HepG2 (cell line): ENCODE data around the gene AS3MT. TPM values are rescaled to one million over a fixed set of nuclear protein-coding genes. Genes with fewer than 3 reads are reported as not detected.
A peak's percentile ranks its signal among the peaks of the same experiment; 100 is the strongest.

ENCODE experiments used
- ADNP ChIP-seq: sonication (generic); formaldehyde crosslinking; IDR thresholded peaks from 2 replicates; pipeline ENCODE4 v1.4.0; 2020; ENCODE audit warnings: missing genetic modification reagents
- FIP1L1 ChIP-seq: fragments of 200-400 bp; formaldehyde crosslinking; IDR thresholded peaks from 2 replicates; pipeline ENCODE4 v1.6.1; 2018; ENCODE audit warnings: low read depth, mild to moderate bottlenecking, low read length, moderate library complexity, borderline replicate concordance; ENCODE audit not compliant: insufficient read depth
- FOXA3 ChIP-seq: IDR thresholded peaks from 2 replicates; pipeline ENCODE4 v1.6.1; 2016; ENCODE audit warnings: missing genetic modification reagents, missing compliant biosample characterization
- FOXJ3 ChIP-seq: sonication (generic); formaldehyde crosslinking; IDR thresholded peaks from 2 replicates; pipeline ENCODE4 v1.4.0; 2020; ENCODE audit warnings: missing genetic modification reagents, mild to moderate bottlenecking, borderline replicate concordance
- NAIF1 ChIP-seq: sonication (generic); formaldehyde crosslinking; IDR thresholded peaks from 2 replicates; pipeline ENCODE4 v1.5.0; 2020; ENCODE audit warnings: mild to moderate bottlenecking, missing genetic modification reagents, borderline replicate concordance
- PHF8 ChIP-seq: sonication (generic); formaldehyde crosslinking; IDR thresholded peaks from 2 replicates; pipeline ENCODE4 v1.5.0; 2020; ENCODE audit warnings: missing genetic modification reagents
- RCOR2 ChIP-seq: IDR thresholded peaks from 2 replicates; pipeline ENCODE4 v1.6.1; 2016; ENCODE audit warnings: missing biosample characterization, missing genetic modification reagents
- SAP130 ChIP-seq: IDR thresholded peaks from 2 replicates; pipeline ENCODE4 v1.6.1; 2016; ENCODE audit warnings: low read depth
- SIX1 ChIP-seq: sonication (generic); formaldehyde crosslinking; IDR thresholded peaks from 2 replicates; pipeline ENCODE4 v1.4.0; 2020; ENCODE audit warnings: missing genetic modification reagents, borderline replicate concordance
- WIZ ChIP-seq: sonication (generic); formaldehyde crosslinking; IDR thresholded peaks from 2 replicates; pipeline ENCODE4 v1.5.1; 2020; ENCODE audit warnings: mild to moderate bottlenecking, missing genetic modification reagents
- ZNF556 ChIP-seq: sonication (generic); formaldehyde crosslinking; IDR thresholded peaks from 2 replicates; pipeline ENCODE4 v1.4.0; 2020; ENCODE audit warnings: mild to moderate bottlenecking, missing genetic modification reagents, borderline replicate concordance
- polyA plus RNA-seq, 8 experiments: library from polyadenylated mRNA; depleted of rRNA in 3 of 8; stranded (reverse) in 7 of 8; unstranded in 1 of 8; fragments of >200 nt; fragmentation: Illumina TruSeq in 4 of 8; extraction: Trizol in 4 of 8; gene quantifications; 2 replicates each; pipeline versions ENCODE4 v1.2.1 to v1.2.3, GENCODE V29; 2011 to 2016; ENCODE audit warnings: low read depth in 4 of 8, missing spikeins in 1 of 8, mixed read lengths in 1 of 8; ENCODE audit not compliant: insufficient read depth in 1 of 8
- total RNA-seq, 5 experiments: library from RNA; depleted of rRNA; stranded (reverse); fragments of >200 nt; fragmentation: Illumina TruSeq; extraction: Trizol; gene quantifications; 2 replicates each; pipeline ENCODE4 v1.2.3, GENCODE V29; 2016; ENCODE audit warnings: low read depth in 1 of 5
- TF ChIP-seq, protein P1 (sequence below): sonication (generic); formaldehyde crosslinking; IDR thresholded peaks from 2 replicates; pipeline ENCODE4 v1.4.0; 2020; ENCODE audit warnings: mild to moderate bottlenecking, missing genetic modification reagents
- TF ChIP-seq, protein P2 (sequence below): sonication (generic); formaldehyde crosslinking; IDR thresholded peaks from 2 replicates; pipeline ENCODE4 v1.8.0; 2022; ENCODE audit warnings: mild to moderate bottlenecking, missing genetic modification reagents; ENCODE audit not compliant: insufficient replicate concordance
- TF ChIP-seq, protein P3 (sequence below): IDR thresholded peaks from 2 replicates; pipeline ENCODE4 v1.6.1; 2012; ENCODE audit warnings: low read length, improper control_type of control experiment
- TF ChIP-seq, protein P4 (sequence below): sonication (generic); formaldehyde crosslinking; IDR thresholded peaks from 2 replicates; pipeline ENCODE4 v1.9.0; 2022; ENCODE audit warnings: missing genetic modification reagents, mild to moderate bottlenecking, borderline replicate concordance
- TF ChIP-seq, protein P5 (sequence below): sonication (generic); formaldehyde crosslinking; IDR thresholded peaks from 2 replicates; pipeline ENCODE4 v1.8.0; 2022; ENCODE audit warnings: mild to moderate bottlenecking, missing genetic modification reagents, moderate library complexity

The AS3MT gene
- total and polyA plus RNA-seq, 2 of the 13 experiments (the other 11 are each of a cell fraction or from before 2014, with no cell fraction given) = 8.7 to 17.4 TPM

DNA sequence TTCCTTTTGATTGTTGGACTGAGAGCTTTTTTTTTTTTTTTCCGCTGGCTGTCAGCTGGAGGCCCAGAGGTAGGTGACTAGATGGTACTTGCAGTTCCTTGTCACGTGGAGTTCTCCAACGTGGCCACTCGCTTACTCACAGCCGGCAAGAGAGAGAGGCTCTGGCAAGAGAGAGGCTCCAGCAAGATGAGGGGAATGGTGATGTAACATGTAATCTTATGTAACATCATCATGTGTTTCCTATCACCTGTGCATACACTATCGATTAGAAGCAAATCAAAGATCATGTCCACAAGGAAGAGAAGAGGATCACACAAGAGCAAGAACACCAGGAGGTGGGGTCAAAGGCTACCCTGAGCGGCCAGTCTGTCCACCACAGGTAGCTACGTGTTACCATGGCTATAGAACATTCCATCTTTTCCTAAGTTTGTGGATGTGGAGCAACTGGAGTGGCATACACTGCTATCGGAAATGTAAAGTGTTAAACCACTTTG is 19.2 kb upstream of the AS3MT start (continued):
- no peak for TF ChIP-seq SIX1
- TF ChIP-seq, protein P1, sequence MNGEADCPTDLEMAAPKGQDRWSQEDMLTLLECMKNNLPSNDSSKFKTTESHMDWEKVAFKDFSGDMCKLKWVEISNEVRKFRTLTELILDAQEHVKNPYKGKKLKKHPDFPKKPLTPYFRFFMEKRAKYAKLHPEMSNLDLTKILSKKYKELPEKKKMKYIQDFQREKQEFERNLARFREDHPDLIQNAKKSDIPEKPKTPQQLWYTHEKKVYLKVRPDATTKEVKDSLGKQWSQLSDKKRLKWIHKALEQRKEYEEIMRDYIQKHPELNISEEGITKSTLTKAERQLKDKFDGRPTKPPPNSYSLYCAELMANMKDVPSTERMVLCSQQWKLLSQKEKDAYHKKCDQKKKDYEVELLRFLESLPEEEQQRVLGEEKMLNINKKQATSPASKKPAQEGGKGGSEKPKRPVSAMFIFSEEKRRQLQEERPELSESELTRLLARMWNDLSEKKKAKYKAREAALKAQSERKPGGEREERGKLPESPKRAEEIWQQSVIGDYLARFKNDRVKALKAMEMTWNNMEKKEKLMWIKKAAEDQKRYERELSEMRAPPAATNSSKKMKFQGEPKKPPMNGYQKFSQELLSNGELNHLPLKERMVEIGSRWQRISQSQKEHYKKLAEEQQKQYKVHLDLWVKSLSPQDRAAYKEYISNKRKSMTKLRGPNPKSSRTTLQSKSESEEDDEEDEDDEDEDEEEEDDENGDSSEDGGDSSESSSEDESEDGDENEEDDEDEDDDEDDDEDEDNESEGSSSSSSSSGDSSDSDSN (CRISPR knock-in tag) = 0 out of 2 replicates have a peak, but pooled peaks have one; percentile 25
- TF ChIP-seq, protein P2, sequence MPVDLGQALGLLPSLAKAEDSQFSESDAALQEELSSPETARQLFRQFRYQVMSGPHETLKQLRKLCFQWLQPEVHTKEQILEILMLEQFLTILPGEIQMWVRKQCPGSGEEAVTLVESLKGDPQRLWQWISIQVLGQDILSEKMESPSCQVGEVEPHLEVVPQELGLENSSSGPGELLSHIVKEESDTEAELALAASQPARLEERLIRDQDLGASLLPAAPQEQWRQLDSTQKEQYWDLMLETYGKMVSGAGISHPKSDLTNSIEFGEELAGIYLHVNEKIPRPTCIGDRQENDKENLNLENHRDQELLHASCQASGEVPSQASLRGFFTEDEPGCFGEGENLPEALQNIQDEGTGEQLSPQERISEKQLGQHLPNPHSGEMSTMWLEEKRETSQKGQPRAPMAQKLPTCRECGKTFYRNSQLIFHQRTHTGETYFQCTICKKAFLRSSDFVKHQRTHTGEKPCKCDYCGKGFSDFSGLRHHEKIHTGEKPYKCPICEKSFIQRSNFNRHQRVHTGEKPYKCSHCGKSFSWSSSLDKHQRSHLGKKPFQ (CRISPR knock-in tag) = no peak
- TF ChIP-seq WIZ (CRISPR knock-in tag) = no peak; the same call in 1 of the 2 replicates
- TF ChIP-seq RCOR2 (CRISPR knock-in tag) = peak; percentile 75
- peak; percentile 96 for TF ChIP-seq SAP130 (CRISPR knock-in tag)
- peak; percentile 95 for TF ChIP-seq FOXA3 (CRISPR knock-in tag)
- TF ChIP-seq, protein P3, sequence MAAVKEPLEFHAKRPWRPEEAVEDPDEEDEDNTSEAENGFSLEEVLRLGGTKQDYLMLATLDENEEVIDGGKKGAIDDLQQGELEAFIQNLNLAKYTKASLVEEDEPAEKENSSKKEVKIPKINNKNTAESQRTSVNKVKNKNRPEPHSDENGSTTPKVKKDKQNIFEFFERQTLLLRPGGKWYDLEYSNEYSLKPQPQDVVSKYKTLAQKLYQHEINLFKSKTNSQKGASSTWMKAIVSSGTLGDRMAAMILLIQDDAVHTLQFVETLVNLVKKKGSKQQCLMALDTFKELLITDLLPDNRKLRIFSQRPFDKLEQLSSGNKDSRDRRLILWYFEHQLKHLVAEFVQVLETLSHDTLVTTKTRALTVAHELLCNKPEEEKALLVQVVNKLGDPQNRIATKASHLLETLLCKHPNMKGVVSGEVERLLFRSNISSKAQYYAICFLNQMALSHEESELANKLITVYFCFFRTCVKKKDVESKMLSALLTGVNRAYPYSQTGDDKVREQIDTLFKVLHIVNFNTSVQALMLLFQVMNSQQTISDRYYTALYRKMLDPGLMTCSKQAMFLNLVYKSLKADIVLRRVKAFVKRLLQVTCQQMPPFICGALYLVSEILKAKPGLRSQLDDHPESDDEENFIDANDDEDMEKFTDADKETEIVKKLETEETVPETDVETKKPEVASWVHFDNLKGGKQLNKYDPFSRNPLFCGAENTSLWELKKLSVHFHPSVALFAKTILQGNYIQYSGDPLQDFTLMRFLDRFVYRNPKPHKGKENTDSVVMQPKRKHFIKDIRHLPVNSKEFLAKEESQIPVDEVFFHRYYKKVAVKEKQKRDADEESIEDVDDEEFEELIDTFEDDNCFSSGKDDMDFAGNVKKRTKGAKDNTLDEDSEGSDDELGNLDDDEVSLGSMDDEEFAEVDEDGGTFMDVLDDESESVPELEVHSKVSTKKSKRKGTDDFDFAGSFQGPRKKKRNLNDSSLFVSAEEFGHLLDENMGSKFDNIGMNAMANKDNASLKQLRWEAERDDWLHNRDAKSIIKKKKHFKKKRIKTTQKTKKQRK = no peak
- TF ChIP-seq PHF8 = no peak
- peak; percentile 90; the same call in 1 of the 2 replicates for TF ChIP-seq ZNF556
- TF ChIP-seq ADNP (CRISPR knock-in tag) = 0 out of 2 replicates have a peak, but pooled peaks have one; percentile 5
- peak; percentile 78; the same call in 1 of the 2 replicates for TF ChIP-seq FOXJ3 (CRISPR knock-in tag)
- TF ChIP-seq FIP1L1 = no peak
- TF ChIP-seq, protein P4, sequence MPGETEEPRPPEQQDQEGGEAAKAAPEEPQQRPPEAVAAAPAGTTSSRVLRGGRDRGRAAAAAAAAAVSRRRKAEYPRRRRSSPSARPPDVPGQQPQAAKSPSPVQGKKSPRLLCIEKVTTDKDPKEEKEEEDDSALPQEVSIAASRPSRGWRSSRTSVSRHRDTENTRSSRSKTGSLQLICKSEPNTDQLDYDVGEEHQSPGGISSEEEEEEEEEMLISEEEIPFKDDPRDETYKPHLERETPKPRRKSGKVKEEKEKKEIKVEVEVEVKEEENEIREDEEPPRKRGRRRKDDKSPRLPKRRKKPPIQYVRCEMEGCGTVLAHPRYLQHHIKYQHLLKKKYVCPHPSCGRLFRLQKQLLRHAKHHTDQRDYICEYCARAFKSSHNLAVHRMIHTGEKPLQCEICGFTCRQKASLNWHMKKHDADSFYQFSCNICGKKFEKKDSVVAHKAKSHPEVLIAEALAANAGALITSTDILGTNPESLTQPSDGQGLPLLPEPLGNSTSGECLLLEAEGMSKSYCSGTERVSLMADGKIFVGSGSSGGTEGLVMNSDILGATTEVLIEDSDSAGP = no peak; the same call in 1 of the 2 replicates
- no peak for TF ChIP-seq NAIF1 (CRISPR knock-in tag)
- TF ChIP-seq, protein P5, sequence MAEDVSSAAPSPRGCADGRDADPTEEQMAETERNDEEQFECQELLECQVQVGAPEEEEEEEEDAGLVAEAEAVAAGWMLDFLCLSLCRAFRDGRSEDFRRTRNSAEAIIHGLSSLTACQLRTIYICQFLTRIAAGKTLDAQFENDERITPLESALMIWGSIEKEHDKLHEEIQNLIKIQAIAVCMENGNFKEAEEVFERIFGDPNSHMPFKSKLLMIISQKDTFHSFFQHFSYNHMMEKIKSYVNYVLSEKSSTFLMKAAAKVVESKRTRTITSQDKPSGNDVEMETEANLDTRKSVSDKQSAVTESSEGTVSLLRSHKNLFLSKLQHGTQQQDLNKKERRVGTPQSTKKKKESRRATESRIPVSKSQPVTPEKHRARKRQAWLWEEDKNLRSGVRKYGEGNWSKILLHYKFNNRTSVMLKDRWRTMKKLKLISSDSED = no peak
